HL-60/S4 treated with retinoic acid at 250 ng/mL for 4 days and 3 days (cell line): ENCODE results near the gene ZC3H15.
"Not testable (repeated sequence)": the region's sequence is repeated elsewhere in the genome, so short reads cannot be mapped to it uniquely, and the experiment has no call there.

Experiments
- in situ Hi-C: fragments of 300-500 bp; cut with MboI; formaldehyde crosslinking; loops from 2 replicates; pipeline ENCODE4 v1.7.0; 2022; ENCODE audit warnings: low sequenced_read_pairs

Gene ZC3H15

GRCh38 chr2:186493564-186494085, 7.6 kb downstream of the ZC3H15 start:
- in situ Hi-C loops, result no loop called here

DNA sequence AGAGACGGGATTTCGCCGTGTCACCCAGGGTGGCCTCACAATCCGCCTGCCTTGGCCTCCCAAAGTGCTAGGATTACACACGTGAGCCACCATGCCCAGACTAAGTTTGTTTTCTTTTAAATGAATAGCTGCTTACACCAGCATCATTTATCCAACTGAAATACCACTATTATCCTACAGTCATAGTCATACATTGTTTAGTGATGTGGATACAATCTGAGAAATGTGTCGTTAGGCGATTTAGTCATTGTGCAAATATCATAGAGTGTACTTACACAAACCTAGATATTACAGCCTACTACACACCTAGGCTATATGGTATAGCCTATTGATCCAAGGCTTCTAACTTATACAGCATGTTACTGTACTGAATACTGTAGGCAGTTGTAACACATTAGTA, 10.3 kb downstream of the ZC3H15 start:
- in situ Hi-C loops, result no loop called here

- in situ Hi-C loops, result no loop called here
Observed at GRCh38 chr2:186497928-186498327, 11.9 kb downstream of the ZC3H15 start.

GRCh38 chr2:186498834-186499233, 12.8 kb downstream of the ZC3H15 start:
- in situ Hi-C loops, result no loop called here

DNA sequence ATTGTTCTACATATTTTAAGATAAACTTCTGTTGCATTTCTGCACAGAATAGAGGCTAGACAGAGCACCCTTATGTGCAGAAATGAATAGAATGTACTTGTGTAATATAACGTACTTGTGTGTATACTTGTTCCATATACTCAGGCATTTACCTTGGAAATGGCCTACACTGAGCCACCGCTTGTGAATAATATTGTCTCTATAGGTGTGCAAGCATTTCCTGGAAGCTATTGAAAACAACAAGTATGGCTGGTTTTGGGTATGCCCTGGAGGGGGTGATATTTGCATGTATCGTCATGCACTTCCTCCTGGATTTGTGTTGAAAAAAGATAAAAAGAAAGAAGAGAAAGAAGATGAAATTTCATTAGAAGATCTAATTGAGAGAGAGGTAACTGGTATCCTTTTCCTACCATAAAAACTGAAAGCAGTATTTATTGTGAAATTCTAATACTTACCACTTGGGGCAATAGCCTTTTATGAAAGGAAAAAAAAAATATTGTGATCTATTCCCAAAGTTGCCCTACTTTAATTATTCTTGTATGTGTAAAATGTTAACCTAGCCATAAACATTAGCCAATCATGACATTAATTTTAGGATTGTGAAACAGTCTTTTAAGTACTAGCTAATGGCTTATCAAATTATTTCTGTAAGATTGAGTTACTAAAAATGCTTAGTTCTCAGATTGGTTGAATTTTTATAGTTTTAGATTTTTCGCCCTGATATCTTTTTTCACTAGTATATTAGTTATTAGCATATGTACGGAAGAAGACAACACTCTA, 18.0 kb downstream of the ZC3H15 start:
- in situ Hi-C loops, result no loop called here

DNA sequence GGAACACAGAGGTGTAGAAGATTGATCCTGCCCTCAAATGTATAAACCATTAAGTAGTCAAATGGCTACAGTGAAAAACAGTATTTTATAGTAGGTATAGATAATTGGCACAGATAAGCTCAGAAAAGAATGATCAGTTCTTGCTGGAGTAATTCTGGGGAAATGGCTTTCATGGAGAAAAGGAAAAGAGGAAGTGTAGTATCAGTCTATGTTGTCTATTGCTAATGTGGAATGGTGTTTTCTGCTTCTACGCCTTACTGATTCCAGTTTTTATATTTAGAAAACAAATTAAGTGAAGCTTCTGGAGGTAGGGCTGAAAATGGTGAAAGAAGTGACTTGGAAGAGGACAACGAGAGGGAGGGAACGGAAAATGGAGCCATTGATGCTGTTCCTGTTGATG, 22.2 kb downstream of the ZC3H15 start:
- in situ Hi-C loops, result no loop called here

DNA sequence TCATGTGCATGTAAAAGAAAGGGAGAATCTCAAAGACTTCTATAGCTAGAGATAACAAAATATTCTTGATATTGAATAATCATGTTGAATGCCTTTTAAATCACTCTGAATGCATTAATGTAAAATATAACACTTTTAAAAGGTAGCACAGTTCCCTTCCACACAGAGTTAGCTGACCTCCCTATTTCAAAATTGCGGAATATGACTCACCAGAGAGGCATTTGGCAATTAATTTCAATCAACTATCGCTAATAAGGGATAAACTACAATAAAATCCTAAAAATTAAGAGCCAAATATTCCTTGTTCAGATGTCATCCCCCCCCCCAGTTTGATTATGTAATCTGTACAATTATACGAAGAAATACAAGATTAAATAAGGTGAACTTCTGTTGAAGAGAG, 29.3 kb downstream of the ZC3H15 start:
- in situ Hi-C loops, result no loop called here

DNA sequence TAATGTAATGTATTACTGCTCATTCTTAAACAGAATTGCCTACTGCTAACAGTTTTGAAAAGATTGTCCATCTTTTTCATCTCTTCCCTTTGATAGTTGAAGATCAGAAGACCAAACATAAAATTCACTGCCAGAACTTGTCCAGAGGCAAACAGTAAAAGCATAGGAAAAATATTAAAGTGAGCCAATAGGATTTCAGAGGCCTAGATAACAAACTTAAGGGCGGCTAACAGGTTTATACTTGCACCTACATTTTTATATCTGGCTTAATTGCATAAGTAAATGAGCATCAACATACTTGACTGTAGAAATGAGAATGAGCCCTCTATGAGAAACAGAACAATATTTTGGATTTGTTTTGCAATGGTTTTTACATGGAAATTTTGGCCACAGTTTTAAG, 30.3 kb downstream of the ZC3H15 start:
- in situ Hi-C loops, result no loop called here

GRCh38 chr2:186517090-186517489, 31.0 kb downstream of the ZC3H15 start:
- in situ Hi-C loops, result no loop called here

DNA sequence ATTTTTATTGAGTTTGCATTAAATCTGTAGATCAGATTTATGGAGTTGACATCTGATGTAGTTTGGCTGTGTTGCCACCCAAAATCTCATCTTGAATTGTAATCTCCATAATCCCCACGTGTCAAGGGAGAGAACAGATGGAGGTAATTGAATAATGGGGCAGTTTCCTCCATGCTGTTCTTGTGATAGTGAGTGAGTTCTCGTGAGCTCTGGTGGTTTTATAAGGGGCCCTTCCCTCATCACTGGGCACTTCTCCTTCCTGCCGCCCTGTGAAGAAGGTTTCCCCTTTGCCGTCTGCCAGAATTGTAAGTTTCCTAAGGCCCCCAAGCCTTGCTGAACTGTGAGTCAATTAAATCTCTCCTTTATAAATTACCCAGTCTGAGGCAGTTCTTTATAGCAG, 32.2 kb downstream of the ZC3H15 start:
- in situ Hi-C loops, result no loop called here

- in situ Hi-C loops, result no loop called here
Observed at GRCh38 chr2:186518945-186519344, 32.9 kb downstream of the ZC3H15 start.

GRCh38 chr2:186521570-186522153, 35.6 kb downstream of the ZC3H15 start:
- in situ Hi-C loops, result not testable (repeated sequence)

- in situ Hi-C loops, result no loop called here
Observed at GRCh38 chr2:186522450-186522849, 36.4 kb downstream of the ZC3H15 start.

- in situ Hi-C loops, result no loop called here
Observed at GRCh38 chr2:186523791-186524190, 37.7 kb downstream of the ZC3H15 start.

GRCh38 chr2:186526281-186526680, 40.2 kb downstream of the ZC3H15 start:
- in situ Hi-C loops, result no loop called here

DNA sequence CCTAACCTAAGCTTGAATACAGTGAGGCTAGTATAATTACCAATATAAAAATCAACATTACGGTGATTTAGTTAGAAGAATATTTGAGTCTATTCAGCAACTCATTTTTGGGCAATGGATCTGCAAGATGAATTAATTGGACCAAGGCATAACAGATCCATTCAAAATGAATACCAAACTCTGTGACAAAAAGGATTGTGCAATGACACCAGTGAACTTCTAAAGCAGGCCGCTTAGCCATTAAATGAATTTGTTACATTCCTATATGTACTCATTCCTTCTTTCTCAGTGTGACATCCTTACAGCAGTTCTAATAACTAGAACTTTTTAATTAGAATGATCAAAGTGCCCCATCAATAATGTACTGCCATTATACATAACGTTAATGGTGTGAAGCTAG, 44.3 kb downstream of the ZC3H15 start:
- in situ Hi-C loops, result no loop called here

- in situ Hi-C loops, result no loop called here
Observed at GRCh38 chr2:186531257-186531775, 45.3 kb downstream of the ZC3H15 start.

DNA sequence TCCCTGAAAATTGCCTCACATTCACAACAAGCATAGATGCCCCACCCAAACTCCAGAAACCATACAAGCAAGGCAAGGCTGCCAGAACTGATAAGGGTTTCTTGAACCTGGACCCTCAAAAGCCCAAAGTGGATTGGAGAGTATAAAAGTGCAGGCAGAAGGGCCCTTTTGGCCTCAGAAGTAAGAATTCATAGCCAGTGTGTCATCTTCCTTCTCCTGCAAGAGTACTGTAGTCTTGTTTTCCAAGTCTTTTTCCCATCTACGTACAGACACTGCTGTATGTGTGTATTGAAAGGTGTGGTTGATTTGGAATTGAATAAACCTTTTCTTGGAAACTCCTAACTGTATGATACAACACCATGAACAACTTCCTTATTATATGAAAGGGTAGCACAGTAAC, 46.8 kb downstream of the ZC3H15 start:
- in situ Hi-C loops, result no loop called here

- in situ Hi-C loops, result no loop called here
Observed at GRCh38 chr2:186533717-186534116, 47.7 kb downstream of the ZC3H15 start.

- in situ Hi-C loops, result no loop called here
Observed at GRCh38 chr2:186534406-186534805, 48.3 kb downstream of the ZC3H15 start.

- in situ Hi-C loops, result no loop called here
Observed at GRCh38 chr2:186535861-186536260, 49.8 kb downstream of the ZC3H15 start.

- in situ Hi-C loops, result no loop called here
Observed at GRCh38 chr2:186537019-186537418, 51.0 kb downstream of the ZC3H15 start.
